B cell (primary cell): ENCODE results near the gene HHAT. TPM values are rescaled to one million over a fixed set of nuclear protein-coding genes. Genes with fewer than 3 reads are reported as not detected.

Experiments
- ATAC-seq: fragments of 200-7000 bp; cut with Tn5 transposase; one replicate; pipeline ENCODE4 v1.10.0; 2021; ENCODE audit warnings: low read depth, mild to moderate bottlenecking, moderate number of reproducible peaks, moderate library complexity
- CTCF ChIA-PET: fragments of 350-600 bp; sonication (Branson Sonifier 250); formaldehyde crosslinking; loops from one replicate; lab custom pipeline; 2021; ENCODE audit warnings: antibody characterized with exemption, inconsistent platforms; lab: Charles Lee
- POLR2A ChIA-PET: fragments of 350-600 bp; sonication (Branson Sonifier 250); formaldehyde crosslinking; loops from one replicate; lab custom pipeline; 2021; ENCODE audit warnings: antibody characterized with exemption; lab: Charles Lee
- DNase-seq: peaks from one replicate; pipeline ENCODE4 v3.0.0; 2013
- H2AFZ ChIP-seq: 2 replicates; pipeline ENCODE4 v1.6.1; 2012; ENCODE audit warnings: mild to moderate bottlenecking, low read depth, low read length; ENCODE audit not compliant: insufficient read depth, poor library complexity, severe bottlenecking
- H3K27ac ChIP-seq, 2 donors: 1 replicate in 1 of 2; 2 replicates in 1 of 2; pipeline ENCODE4 v1.5.1; 2012 to 2013; ENCODE audit warnings: low read length in 2 of 2, mild to moderate bottlenecking in 2 of 2, moderate library complexity in 1 of 2
- H3K27me3 ChIP-seq, 4 experiments: fragments of 200-600 bp in 1 of 4; sonication (generic) in 1 of 4; replicated peaks in 1 of 4; 1 replicate in 2 of 4; 2 replicates in 2 of 4; pipeline versions ENCODE4 v1.6.1 to v1.7.0; 2013 to 2016; ENCODE audit warnings: low read length in 3 of 4, mild to moderate bottlenecking in 2 of 4, mixed read lengths in 1 of 4, moderate library complexity in 1 of 4; ENCODE audit not compliant: insufficient read depth in 4 of 4, control insufficient read depth in 3 of 4; ENCODE audit errors: control extremely low read depth in 1 of 4
- H3K36me3 ChIP-seq, 2 experiments: replicated peaks in 1 of 2; 1 replicate in 1 of 2; 2 replicates in 1 of 2; pipeline versions ENCODE4 v1.6.1 to v1.7.1; 2013; ENCODE audit warnings: low read length in 1 of 2; ENCODE audit not compliant: insufficient read depth in 2 of 2, control insufficient read depth in 1 of 2; ENCODE audit errors: control extremely low read depth in 1 of 2, extremely low read depth in 1 of 2
- H3K4me1 ChIP-seq, 2 donors: fragments of 200-600 bp in 1 of 2; sonication (generic) in 1 of 2; 1 replicate in 1 of 2; 2 replicates in 1 of 2; pipeline versions ENCODE4 v1.5.1 to v1.6.1; 2013 to 2017; ENCODE audit warnings: low read length in 2 of 2; ENCODE audit not compliant: control insufficient read depth in 2 of 2, insufficient read depth in 2 of 2
- H3K4me2 ChIP-seq: replicated peaks from 2 replicates; pipeline ENCODE3; 2012; ENCODE audit warnings: mild to moderate bottlenecking, low read depth, low read length; ENCODE audit not compliant: poor library complexity, severe bottlenecking
- H3K4me3 ChIP-seq, 5 experiments: fragments of 200-600 bp in 1 of 5; sonication (generic) in 1 of 5; 1 replicate in 3 of 5; 2 replicates in 2 of 5; pipeline versions ENCODE4 v1.5.1 to v1.7.0; 2011 to 2016; ENCODE audit warnings: low read length in 4 of 5, mild to moderate bottlenecking in 4 of 5, low read depth in 2 of 5, control low read depth in 1 of 5, moderate library complexity in 1 of 5; ENCODE audit not compliant: insufficient read depth in 1 of 5; ENCODE audit errors: control extremely low read depth in 1 of 5, extremely low read depth in 1 of 5
- H3K79me2 ChIP-seq: fragments of 200-600 bp; sonication (generic); one replicate; pipeline ENCODE4 v1.6.0; 2016; ENCODE audit warnings: low read length; ENCODE audit not compliant: control insufficient read depth, insufficient read depth
- H3K9ac ChIP-seq: fragments of 200-600 bp; sonication (generic); 2 replicates; pipeline ENCODE4 v1.6.1; 2017; ENCODE audit warnings: mild to moderate bottlenecking, low read length, moderate library complexity
- H3K9me3 ChIP-seq, 3 donors: one replicate each; pipeline versions ENCODE4 v1.6.1 to v1.7.1; 2013; ENCODE audit warnings: low read length in 2 of 3; ENCODE audit not compliant: control insufficient read depth in 2 of 3, insufficient read depth in 1 of 3; ENCODE audit errors: control extremely low read depth in 1 of 3
- H4K20me1 ChIP-seq: 2 replicates; pipeline ENCODE4 v1.6.0; 2012; ENCODE audit warnings: mild to moderate bottlenecking, low read length; ENCODE audit not compliant: insufficient read depth, control insufficient read depth, poor library complexity, severe bottlenecking
- H3K27ac Mint-ChIP-seq: one replicate; pipeline ENCODE4 v1.8.0; 2021; ENCODE audit warnings: mixed read lengths
- H3K27me3 Mint-ChIP-seq: one replicate; pipeline ENCODE4 v1.8.0; 2021; ENCODE audit warnings: mixed read lengths
- H3K4me1 Mint-ChIP-seq: one replicate; pipeline ENCODE4 v1.8.0; 2021; ENCODE audit warnings: mixed read lengths
- H3K4me3 Mint-ChIP-seq: one replicate; pipeline ENCODE4 v1.8.0; 2021; ENCODE audit warnings: mixed read lengths
- H3K9me3 Mint-ChIP-seq: one replicate; pipeline ENCODE4 v1.8.0; 2022; ENCODE audit warnings: mixed read lengths; ENCODE audit not compliant: insufficient read depth
- CTCF ChIP-seq: fragments of 200-600 bp; IDR thresholded peaks from one replicate; pipeline ENCODE4 v1.8.0; 2022; ENCODE audit warnings: antibody characterized with exemption, mild to moderate bottlenecking
- EZH2 ChIP-seq: IDR thresholded peaks from 2 replicates; pipeline ENCODE4 v1.6.1; 2012; ENCODE audit warnings: borderline replicate concordance, low read depth, mild to moderate bottlenecking, moderate library complexity, low read length; ENCODE audit not compliant: insufficient read depth, poor library complexity, severe bottlenecking
- WGBS: methylation state at CpG from one replicate; pipeline ENCODE4 v1.1.5; 2013; ENCODE audit warnings: missing lambda C conversion rate; ENCODE audit not compliant: insufficient coverage; 5-methylcytosine and 5-hydroxymethylcytosine counted together
- intact Hi-C: fragments of 100-400 bp; cut with micrococcal nuclease; formaldehyde crosslinking; loops from one replicate; pipeline ENCODE4 v1.10.0; 2022
- polyA plus RNA-seq: library from polyadenylated mRNA; depleted of rRNA; stranded (reverse); fragments of >200 nt; gene quantifications from 2 replicates; pipeline ENCODE4 v1.2.3, GENCODE V29; 2012
- total RNA-seq, 2 donors: library from RNA; stranded (reverse); fragments of 120-200 nt in 1 of 2; gene quantifications; 1 replicate in 1 of 2; 2 replicates in 1 of 2; pipeline versions ENCODE4 v1.2.3 to v1.2.4, GENCODE V29; 2013 to 2022

Gene HHAT
- total and polyA plus RNA-seq, 2 donors (not counting 1 experiment from before 2014, with no cell fraction given) = 4.0 to 28.2 TPM

GRCh38 chr1:210700083-210700482 is 371.4 kb downstream of the HHAT start:
- H3K4me3 Mint-ChIP-seq = no peak overlapping the region
- POLR2A ChIA-PET = no interaction called here
- no peak overlapping the region for H3K9ac ChIP-seq

GRCh38 chr1:210700511-210700910 is 371.8 kb downstream of the HHAT start:
- intact Hi-C loops = no loop called here
- Mint-ChIP-seq H3K27me3 (peaks cover 4% of the 10 kb centered on the region), H3K4me1 (no peaks in the 10 kb centered on the region), H3K9me3 (no peaks in the 10 kb centered on the region), H3K27ac (no peak overlapping the region), H3K4me3 (no peak overlapping the region)
- ATAC-seq = no peak
- ChIA-PET CTCF (no interaction called here), POLR2A (no interaction called here)
- Histone ChIP-seq H3K4me1 (no peaks in the 10 kb centered on the region), H3K79me2 (no peaks in the 10 kb centered on the region), H3K4me3 (no peak overlapping the region), H3K9ac (no peak overlapping the region), H3K4me2 (no peak overlapping the region), H3K27me3 (no peaks in the 10 kb centered on the region), H3K9me3 (no peaks in the 10 kb centered on the region), H3K36me3 (no peaks in the 10 kb centered on the region), H2AFZ (no peak overlapping the region), H4K20me1 (no peaks in the 10 kb centered on the region), H3K27ac (no peak overlapping the region)
- TF ChIP-seq CTCF (no peak), EZH2 (no peak)
- WGBS = 100% methylated on average over 1 of the region's 2 CpGs
- no peak for DNase-seq

More at GRCh38 chr1:210700083-210700482, 371.4 kb downstream of the HHAT start:
- Histone ChIP-seq H3K27me3 (no peaks in the 10 kb centered on the region), H3K36me3 (no peaks in the 10 kb centered on the region), H4K20me1 (no peaks in the 10 kb centered on the region), H3K4me1 (no peaks in the 10 kb centered on the region), H3K4me3 (no peak overlapping the region), H3K79me2 (no peaks in the 10 kb centered on the region), H3K9me3 (no peaks in the 10 kb centered on the region), H3K27ac (no peak overlapping the region), H2AFZ (no peak overlapping the region), H3K4me2 (no peak overlapping the region)
- H3K27me3 Mint-ChIP-seq = peaks cover 4% of the 10 kb centered on the region
- ATAC-seq (no peak), DNase-seq (no peak)
- no peaks in the 10 kb centered on the region for H3K9me3 Mint-ChIP-seq
- TF ChIP-seq CTCF = no peak
- TF ChIP-seq EZH2 = no peak
- CTCF ChIA-PET = no interaction called here
- intact Hi-C loops = no loop called here
- 90% methylated on average over 1 of the region's 1 CpG for WGBS
- no peak overlapping the region for H3K27ac Mint-ChIP-seq
- no peaks in the 10 kb centered on the region for H3K4me1 Mint-ChIP-seq
